ENCODE data around the gene PPP1R3G.
"Not testable (repeated sequence)": the region's sequence is repeated elsewhere in the genome, so short reads cannot be mapped to it uniquely, and the experiment has no call there.

PPP1R3G gene

DNA sequence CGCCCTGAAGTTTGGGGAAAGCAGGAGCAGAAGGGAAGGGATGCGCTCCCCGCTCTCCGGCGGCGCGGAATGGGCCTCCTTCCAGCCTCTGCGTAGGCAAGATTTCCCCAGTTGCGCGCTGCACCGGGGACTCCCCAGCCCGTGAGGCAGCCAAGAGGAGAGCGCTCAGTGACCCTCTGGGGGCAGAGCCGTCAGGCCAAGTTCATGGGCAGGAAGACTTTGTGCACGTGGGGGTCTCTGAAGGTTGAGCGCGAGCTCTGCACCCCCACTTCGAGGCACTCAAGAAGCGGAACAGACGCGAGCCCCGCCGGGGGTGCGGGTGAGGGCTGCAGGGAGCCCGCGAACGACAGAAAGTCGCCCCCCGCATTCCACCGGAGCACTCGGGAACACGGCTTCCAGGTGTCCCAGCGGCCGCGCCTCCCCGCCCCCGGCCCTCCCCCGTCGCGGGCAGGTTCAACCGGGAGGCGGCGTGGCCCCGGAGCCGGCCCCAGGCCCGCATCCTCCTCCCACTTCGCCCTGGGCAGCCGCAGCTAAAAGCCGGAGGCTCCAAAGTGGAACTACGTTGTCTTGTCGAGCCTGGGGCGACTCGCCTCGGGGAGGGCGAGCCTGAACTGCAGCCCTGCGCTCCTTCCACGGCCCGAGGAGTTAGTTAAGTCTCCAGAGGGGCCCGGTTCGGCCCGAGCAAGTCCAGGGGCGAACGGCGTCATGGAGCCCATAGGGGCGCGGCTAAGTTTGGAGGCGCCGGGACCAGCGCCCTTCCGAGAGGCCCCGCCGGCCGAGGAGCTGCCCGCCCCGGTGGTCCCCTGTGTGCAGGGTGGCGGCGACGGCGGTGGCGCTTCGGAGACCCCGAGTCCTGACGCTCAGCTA, at the start of gene PPP1R3G:
TSS of gene PPP1R3G (plus strand) at position 561 of the 867 bp plus-strand sequence. CDS start at position 706, 145 bp downstream.
- DNase-seq, result peak in 12 of 56 donors; percentile 17 to 68 (median 36)

DNA sequence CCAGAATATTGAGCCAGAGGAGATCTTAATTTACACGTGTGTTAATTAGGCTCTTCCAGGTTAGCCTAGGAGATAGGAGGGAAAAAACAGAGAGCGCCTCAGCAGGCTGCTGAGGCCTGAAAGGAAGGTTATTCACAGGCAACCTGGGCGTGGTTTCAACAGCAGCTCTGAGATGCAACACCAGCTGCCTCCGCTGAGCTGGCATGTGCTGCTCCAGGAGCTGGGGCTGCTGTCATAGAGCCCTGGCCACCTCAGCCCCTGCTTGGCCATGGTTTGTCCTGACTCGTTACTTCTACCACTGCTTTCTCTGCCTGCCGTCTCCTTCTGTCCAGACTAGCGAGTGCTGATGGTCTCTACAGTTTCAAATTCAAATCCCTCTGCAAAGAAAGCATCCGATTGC, 48.9 kb upstream of the PPP1R3G start:
- no peak for DNase-seq

DNA sequence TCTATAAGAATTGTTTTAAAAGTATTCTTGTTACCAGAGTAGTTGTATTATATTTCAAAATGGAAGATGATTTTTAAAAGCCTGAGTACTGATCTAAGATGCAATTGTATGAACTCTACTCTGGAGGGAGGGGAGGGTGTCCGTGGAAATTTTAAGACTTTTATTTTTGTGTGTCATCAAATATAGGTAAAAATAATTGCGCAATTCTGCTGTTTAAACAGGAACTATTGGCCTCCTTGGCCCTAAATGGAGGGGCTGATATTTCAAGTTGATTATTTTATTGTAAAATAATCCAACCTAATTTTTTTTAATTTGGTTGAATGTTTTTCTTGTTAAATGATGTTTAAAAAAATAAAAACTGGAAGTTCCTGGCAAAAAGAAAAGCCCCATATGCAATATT, 43.2 kb upstream of the PPP1R3G start:
- no peak for DNase-seq

DNA sequence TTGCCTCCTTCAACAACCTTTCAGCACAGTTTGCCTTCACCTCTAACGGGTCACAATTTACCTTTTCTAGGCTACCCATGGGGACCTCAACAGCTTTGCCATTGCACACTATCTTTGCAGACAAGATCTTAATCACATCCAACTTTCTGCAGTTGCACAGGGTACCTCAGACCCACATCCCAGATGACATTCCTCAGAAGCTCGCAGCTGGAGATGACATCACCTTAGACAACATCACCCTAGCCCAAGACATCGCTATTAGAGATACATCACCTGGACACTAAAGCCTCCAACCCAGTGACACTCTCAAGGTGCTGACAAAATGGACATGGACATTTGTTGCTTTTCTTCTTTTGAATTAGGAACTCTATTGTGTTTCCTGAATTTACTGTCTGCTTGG, 42.7 kb upstream of the PPP1R3G start:
- no peak for DNase-seq

- DNase-seq, result no peak
These were observed 40.3 kb upstream of the PPP1R3G start for GRCh38 chr6:5044866-5045265.

DNA sequence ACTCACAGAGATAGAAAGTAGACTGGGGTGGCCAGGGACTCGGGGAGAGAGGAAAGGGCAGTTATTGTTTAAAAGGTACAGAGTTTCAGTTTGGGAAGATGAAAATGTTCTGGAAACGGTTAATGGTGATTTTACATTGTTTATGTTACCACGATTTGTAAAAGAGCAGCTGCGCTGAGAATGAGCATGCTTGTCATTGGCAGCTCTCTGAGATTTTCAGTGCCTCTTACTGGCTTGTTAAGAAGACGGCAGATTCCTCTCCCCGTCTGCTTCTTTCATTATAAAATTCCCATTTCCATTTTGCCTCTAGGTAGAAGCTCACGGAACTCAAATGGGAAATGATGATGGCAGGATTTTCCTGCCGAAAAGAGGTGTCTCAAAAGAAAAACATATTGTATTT, 39.7 kb upstream of the PPP1R3G start:
- no peak for DNase-seq

GRCh38 chr6:5046430-5046829, 38.7 kb upstream of the PPP1R3G start:
- no peak for DNase-seq

- DNase-seq, result no peak
These were observed 35.1 kb upstream of the PPP1R3G start for GRCh38 chr6:5050009-5050408.

GRCh38 chr6:5051394-5051793, 33.7 kb upstream of the PPP1R3G start:
- DNase-seq, result no peak

DNA sequence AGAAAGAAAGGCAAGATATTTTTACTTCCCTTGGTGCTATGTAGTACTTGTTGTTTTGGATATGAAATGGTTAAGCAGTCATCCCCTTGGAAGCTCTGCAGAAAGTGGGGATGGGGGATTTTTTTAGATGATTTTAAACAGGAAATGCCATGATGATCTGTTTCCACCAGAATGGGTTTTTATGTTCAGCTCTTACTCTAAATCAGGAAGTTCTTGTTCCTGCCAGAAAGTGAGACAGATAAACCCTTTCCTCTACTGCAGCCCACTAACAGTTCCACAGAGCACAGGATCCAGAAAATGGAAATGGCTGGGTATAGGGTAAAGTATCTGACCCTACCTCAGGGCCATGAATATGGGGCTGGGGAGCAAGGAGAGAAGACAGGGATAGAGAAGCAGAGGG, 32.1 kb upstream of the PPP1R3G start:
- no peak for DNase-seq

- DNase-seq, result no peak
These were observed 31.3 kb upstream of the PPP1R3G start for GRCh38 chr6:5053864-5054244.

DNA sequence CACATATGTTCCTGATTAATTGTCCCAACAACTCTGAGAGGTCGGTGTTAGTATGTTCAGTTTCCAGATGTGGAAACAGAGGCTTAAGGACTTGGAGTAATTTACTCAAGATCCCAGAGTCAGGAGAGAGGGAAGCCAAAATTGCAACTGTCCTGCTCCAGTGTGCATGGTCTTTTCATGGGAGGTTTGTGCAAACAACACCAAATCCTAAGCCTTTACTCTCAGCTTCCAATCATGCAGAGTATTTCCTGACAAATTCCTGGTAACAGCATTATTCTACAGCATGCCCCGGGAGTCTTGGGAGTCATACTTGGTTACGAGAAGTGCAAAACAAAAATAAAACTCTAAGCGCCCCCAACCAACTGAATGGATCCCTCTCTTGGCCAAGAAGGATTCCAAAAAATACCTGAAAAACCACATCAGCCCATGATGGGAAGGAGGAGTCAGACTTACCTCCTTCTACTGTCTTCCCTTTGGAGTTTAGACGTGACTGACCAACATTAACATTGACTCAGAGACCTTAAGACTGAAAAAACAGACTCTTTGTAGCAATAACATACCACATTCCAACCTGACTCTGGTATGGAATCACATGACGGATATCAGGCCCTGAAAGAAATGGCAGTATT, 30.8 kb upstream of the PPP1R3G start:
- no peak for DNase-seq

- no peak for DNase-seq
These were observed 30.0 kb upstream of the PPP1R3G start for GRCh38 chr6:5055118-5055517.

DNA sequence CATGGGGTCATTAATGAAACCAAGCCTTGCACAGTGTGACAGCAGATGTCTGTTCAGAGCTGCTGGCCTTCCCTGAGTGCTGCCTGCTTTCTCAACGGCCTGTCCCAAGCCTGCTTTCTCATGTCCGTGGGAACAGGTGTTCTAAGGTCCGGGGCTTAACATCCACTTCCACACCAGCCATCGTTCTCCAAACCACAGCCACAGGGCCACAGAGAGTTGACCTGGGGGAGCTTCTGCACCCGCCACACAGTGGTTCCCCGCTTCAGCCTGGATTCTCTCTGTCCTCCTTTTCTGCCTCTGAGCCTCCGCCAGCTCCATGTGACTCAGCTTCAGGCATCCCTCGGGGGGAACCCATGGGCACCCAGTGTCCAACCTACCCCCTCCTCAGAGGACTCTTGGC, 26.9 kb upstream of the PPP1R3G start:
- no peak for DNase-seq

GRCh38 chr6:5059036-5059896, 25.9 kb upstream of the PPP1R3G start:
- DNase-seq, result no peak

DNA sequence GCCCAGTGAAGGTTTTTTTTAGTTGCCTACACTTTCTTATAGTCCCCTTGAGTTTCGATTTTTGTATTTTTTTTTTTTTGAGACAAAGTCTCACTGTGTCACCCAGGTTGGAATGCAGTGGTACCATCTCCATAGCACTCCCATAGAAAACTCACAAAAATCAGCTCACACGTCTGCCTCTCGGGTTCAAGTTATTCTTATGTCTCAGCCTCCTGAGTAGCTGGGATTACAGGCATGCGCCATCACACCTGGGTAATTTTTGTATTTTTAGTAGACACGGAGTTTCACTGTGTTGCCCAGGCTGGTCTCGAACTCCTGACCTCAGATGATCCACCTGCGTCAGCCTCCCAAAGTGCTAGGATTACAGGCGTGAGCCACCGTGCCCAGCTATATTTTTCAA, 24.7 kb upstream of the PPP1R3G start:
- DNase-seq, result not testable (repeated sequence)

GRCh38 chr6:5061152-5061551, 24.0 kb upstream of the PPP1R3G start:
- no peak for DNase-seq

- DNase-seq, result no peak
These were observed 21.5 kb upstream of the PPP1R3G start for GRCh38 chr6:5063617-5064016.

GRCh38 chr6:5066456-5067093, 18.6 kb upstream of the PPP1R3G start:
- DNase-seq, result no peak

- DNase-seq, result no peak
These were observed 17.8 kb upstream of the PPP1R3G start for GRCh38 chr6:5067305-5067704.

GRCh38 chr6:5068153-5068751, 16.9 kb upstream of the PPP1R3G start:
- no peak for DNase-seq
